Central memory CD8-positive, alpha-beta T cell (primary cell): ENCODE data around the gene CER1.

ENCODE experiments used
- ATAC-seq: fragments of 150-1000 bp; cut with Tn5 transposase; replicated peaks from 2 replicates; pipeline ENCODE4 v1.10.0; 2022; ENCODE audit warnings: mild to moderate bottlenecking, moderate FRiP score, moderate number of reproducible peaks; ENCODE audit not compliant: poor library complexity, severe bottlenecking; ENCODE audit errors: extremely low read depth
- DNase-seq, 2 donors: peaks; one replicate each; pipeline ENCODE4 v3.0.0; 2021; ENCODE audit warnings: low spot score in 2 of 2
- H3K27ac Mint-ChIP-seq: one replicate; pipeline ENCODE4 v1.8.0; 2022; ENCODE audit warnings: low read depth, mild to moderate bottlenecking, moderate library complexity, mixed read lengths
- H3K27me3 Mint-ChIP-seq: one replicate; pipeline ENCODE4 v1.8.0; 2022; ENCODE audit warnings: mixed read lengths
- H3K36me3 Mint-ChIP-seq: one replicate; pipeline ENCODE4 v1.8.0; 2022; ENCODE audit warnings: mild to moderate bottlenecking, moderate library complexity, mixed read lengths; ENCODE audit not compliant: insufficient read depth
- H3K4me1 Mint-ChIP-seq: one replicate; pipeline ENCODE4 v1.8.0; 2022; ENCODE audit warnings: mixed read lengths
- H3K4me3 Mint-ChIP-seq: one replicate; pipeline ENCODE4 v1.8.0; 2022; ENCODE audit warnings: mild to moderate bottlenecking, moderate library complexity, mixed read lengths
- H3K9me3 Mint-ChIP-seq: one replicate; pipeline ENCODE4 v1.8.0; 2022; ENCODE audit warnings: mixed read lengths

Gene CER1

GRCh38 chr9:14674630-14675029 lies 47.9 kb downstream of the CER1 start:
- DNase-seq (no peak), ATAC-seq (no peak)
- H3K27me3 Mint-ChIP-seq, result no peaks in the 10 kb centered on the region
- H3K4me1 Mint-ChIP-seq, result peaks cover 28% of the 10 kb centered on the region
- H3K36me3 Mint-ChIP-seq, result peaks cover 11% of the 10 kb centered on the region
- no peak overlapping the region for H3K4me3 Mint-ChIP-seq
- no peak overlapping the region for H3K27ac Mint-ChIP-seq
- H3K9me3 Mint-ChIP-seq, result no peaks in the 10 kb centered on the region

- no peak for DNase-seq
- H3K36me3 Mint-ChIP-seq, result peaks cover 4% of the 10 kb centered on the region
- H3K27ac Mint-ChIP-seq, result no peak overlapping the region
- no peaks in the 10 kb centered on the region for H3K27me3 Mint-ChIP-seq
- no peak overlapping the region for H3K4me3 Mint-ChIP-seq
- H3K4me1 Mint-ChIP-seq, result peaks cover 10% of the 10 kb centered on the region
- H3K9me3 Mint-ChIP-seq, result no peaks in the 10 kb centered on the region
- ATAC-seq, result no peak
These were observed 51.2 kb downstream of the CER1 start for GRCh38 chr9:14671377-14671776.

GRCh38 chr9:14670718-14671117 lies 51.8 kb downstream of the CER1 start:
- H3K9me3 Mint-ChIP-seq, result no peaks in the 10 kb centered on the region
- no peak for DNase-seq
- H3K4me1 Mint-ChIP-seq, result peaks cover 8% of the 10 kb centered on the region
- H3K27ac Mint-ChIP-seq, result no peak overlapping the region
- H3K4me3 Mint-ChIP-seq, result no peak overlapping the region
- no peak for ATAC-seq
- peaks cover 4% of the 10 kb centered on the region for H3K36me3 Mint-ChIP-seq
- no peaks in the 10 kb centered on the region for H3K27me3 Mint-ChIP-seq
